ENCODE data around the gene CASZ1. TPM values are rescaled to one million over a fixed set of nuclear protein-coding genes. Genes with fewer than 3 reads are reported as not detected.

The CASZ1 gene
- polyA plus RNA-seq, 3 donors = 0.30 to 3.7 (median 0.50) TPM

DNA sequence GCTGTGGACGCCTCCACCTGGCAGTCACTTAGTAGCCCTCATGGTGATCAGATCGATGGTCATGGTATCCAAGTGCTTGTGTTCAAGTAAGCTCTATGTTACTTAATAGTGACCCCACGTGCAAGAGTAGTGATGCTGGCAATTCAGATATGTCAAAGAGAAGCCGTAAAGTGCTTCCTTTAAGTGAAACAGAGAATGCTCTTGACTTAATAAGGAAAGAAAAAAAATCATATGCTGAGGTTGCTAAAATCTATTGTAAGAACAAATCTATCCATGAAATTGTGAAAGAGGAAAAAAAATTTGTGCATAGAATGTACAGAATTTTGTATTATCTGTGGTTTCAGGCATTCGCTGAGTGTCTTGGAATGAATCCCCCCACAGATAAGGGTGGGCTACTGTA lies 207.8 kb downstream of the CASZ1 start:
- no peak overlapping the region for H3K4me3 Mint-ChIP-seq
- H3K36me3 Mint-ChIP-seq = peaks cover 4 to 5% of the 10 kb centered on the region in 2 donors
- no peak overlapping the region for H3K27ac Mint-ChIP-seq
- Histone ChIP-seq H3K27ac (ENCODE audit: low read depth in 1 of 2, low read length in 2 of 2) (no peak overlapping the region), H3K27me3 (ENCODE audit: control insufficient read depth in 2 of 2, insufficient read depth in 2 of 2, low read length in 2 of 2) (no peaks in the 10 kb centered on the region), H3K9me3 (replicated peaks in 1 of 2; ENCODE audit: control insufficient read depth in 1 of 2, insufficient read depth in 1 of 2, low read length in 2 of 2) (no peaks in the 10 kb centered on the region), H2AFZ (ENCODE audit: insufficient read depth, low read depth, low read length, poor library complexity, severe bottlenecking) (no peak overlapping the region), H3K4me2 (replicated peaks; ENCODE audit: extremely low read depth, low read length, poor library complexity, severe bottlenecking) (no peak overlapping the region), H3K36me3 (replicated peaks in 1 of 2; ENCODE audit: control insufficient read depth in 1 of 2, insufficient read depth in 2 of 2, low read length in 2 of 2) (no peaks in the 10 kb centered on the region), H3K9ac (ENCODE audit: insufficient read depth, low read length, poor library complexity, severe bottlenecking) (no peak overlapping the region), H3K79me2 (ENCODE audit: insufficient read depth, low read length) (no peaks in the 10 kb centered on the region), H3K4me1 (ENCODE audit: control insufficient read depth in 1 of 2, insufficient read depth in 2 of 2, low read length in 2 of 2) (peaks cover 0 to 3% of the 10 kb centered on the region in 2 donors), H3K4me3 (replicated peaks in 1 of 3; ENCODE audit: low read depth in 2 of 3, low read length in 3 of 3) (no peak overlapping the region), H4K20me1 (ENCODE audit: insufficient read depth, low read length) (no peaks in the 10 kb centered on the region)
- H3K27me3 Mint-ChIP-seq (ENCODE audit: low read depth in 3 of 3) = no peaks in the 10 kb centered on the region
- 100% methylated on average over 4 of the region's 5 CpGs for WGBS (ENCODE audit: insufficient coverage)
- no peaks in the 10 kb centered on the region for H3K9me3 Mint-ChIP-seq
- peaks cover 3% of the 10 kb centered on the region for H3K4me1 Mint-ChIP-seq
- DNase-seq = no peak
- intact Hi-C loops (cut with micrococcal nuclease) = no loop called here
- TF ChIP-seq, protein P1, sequence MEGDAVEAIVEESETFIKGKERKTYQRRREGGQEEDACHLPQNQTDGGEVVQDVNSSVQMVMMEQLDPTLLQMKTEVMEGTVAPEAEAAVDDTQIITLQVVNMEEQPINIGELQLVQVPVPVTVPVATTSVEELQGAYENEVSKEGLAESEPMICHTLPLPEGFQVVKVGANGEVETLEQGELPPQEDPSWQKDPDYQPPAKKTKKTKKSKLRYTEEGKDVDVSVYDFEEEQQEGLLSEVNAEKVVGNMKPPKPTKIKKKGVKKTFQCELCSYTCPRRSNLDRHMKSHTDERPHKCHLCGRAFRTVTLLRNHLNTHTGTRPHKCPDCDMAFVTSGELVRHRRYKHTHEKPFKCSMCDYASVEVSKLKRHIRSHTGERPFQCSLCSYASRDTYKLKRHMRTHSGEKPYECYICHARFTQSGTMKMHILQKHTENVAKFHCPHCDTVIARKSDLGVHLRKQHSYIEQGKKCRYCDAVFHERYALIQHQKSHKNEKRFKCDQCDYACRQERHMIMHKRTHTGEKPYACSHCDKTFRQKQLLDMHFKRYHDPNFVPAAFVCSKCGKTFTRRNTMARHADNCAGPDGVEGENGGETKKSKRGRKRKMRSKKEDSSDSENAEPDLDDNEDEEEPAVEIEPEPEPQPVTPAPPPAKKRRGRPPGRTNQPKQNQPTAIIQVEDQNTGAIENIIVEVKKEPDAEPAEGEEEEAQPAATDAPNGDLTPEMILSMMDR (IDR thresholded peaks at IDR 0.05) = no peak

Small RNAs within 50 kb of the gene (small RNA-seq; reads per million reads assigned to genes)
- gene RN7SL614P (ENCODE audit: insufficient read length, low read depth) = not detected

Other genes with a start within 250 kb of the CASZ1 start
- 10 to 100 TPM; 49.4 to 79.5 (median 61.4) TPM for gene TARDBP, start 216.0 kb upstream of the CASZ1 start, polyA plus RNA-seq

All from CD14-positive monocyte (primary cell).